CD4-positive, alpha-beta T cell treated with Interleukin-4 for 4 hours (primary cell): ENCODE results near the gene SPCS2.
"Not testable (repeated sequence)": the region's sequence is repeated elsewhere in the genome, so short reads cannot be mapped to it uniquely, and the experiment has no call there.

Experiments used
- DNase-seq: peaks from one replicate; pipeline ENCODE4 v3.0.0-alpha.2; 2020

SPCS2 gene

DNA sequence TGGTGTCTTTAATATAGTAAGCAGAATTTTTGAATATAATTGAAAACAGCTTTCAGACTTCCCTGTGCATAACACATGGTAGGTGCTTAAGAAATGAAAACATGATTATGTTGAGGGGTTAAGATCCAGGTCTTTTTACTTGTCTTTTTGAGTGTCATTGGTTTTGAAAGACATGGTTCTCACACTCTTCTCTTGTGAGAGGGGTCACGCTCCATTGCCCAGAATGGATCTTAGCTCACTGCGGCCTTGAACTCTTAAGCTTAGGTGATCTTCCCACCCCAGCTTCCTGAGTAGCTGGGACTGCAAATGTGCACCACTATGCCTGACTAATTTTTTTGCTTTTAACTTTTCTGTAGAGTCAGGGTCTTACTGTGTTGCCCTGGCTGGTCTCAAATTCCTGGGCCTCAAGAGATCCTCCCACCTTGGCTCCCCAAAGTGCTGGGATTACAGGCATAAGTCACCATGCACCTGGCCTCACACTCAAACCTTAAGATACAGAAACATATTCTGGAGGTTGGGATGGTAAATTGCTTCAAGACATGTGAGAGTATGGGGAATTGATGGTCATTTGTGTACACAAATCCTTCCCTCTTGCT, 1.4 kb downstream of the SPCS2 start:
- no peak for DNase-seq

- no peak for DNase-seq
Observed at GRCh38 chr11:74951226-74951625, 2.2 kb downstream of the SPCS2 start.

DNA sequence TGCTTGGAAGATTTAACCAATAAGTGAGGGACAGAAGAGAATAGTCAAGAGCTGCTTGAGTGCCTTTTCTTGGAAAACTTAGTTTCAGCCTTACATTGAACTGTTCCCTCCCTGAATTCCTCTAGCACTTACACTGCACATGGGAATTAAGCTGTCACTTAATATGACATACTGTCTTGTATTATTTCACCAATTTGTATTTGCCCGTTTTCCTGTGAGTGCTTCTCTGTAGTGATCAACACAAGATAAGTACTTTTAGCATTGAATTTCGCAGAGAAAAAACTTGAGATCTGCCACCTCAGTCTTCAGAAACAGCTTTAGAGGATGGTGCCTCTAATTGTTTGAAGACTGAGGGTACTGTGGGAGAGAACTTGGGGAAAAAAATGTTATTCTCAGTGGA, 3.7 kb downstream of the SPCS2 start:
- DNase-seq: no peak

DNA sequence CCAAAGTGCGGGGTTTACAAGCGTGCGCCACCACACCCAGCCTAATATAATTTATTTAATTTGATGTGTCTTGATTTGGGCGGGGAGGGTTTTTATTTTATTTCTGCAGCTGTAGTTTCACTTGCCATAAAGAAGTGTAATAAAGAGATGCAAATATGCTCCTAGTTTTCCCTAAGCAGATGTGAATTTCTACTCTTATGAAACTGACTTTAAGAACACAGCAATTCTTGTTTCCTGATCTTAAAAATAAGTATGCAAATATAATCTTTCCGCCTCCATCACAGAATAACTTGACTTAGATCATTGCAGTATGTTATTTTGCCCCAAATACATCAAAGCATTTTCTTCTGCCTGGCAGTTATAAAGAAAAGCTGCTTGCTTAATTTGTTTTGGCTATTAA, 4.4 kb downstream of the SPCS2 start:
- DNase-seq: no peak

DNA sequence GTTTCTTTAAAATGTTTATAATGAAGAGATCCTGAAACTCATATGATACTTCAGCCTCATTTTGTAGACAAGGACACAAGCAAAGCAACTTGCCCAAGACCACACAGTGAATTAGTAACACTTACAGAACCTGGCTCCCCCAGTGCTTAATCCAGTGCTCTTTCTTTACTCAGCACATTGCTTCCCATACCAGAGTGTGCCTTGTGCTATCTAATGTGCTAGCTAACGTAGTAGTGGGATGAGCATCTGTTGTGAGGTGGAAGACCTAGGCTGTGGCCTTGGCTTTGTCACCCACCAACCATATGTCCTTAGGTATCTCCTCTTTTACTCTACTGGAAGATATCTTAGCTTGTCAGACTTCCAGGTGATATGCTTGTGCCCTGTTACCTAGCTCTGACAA, 5.1 kb downstream of the SPCS2 start:
- DNase-seq: no peak

DNA sequence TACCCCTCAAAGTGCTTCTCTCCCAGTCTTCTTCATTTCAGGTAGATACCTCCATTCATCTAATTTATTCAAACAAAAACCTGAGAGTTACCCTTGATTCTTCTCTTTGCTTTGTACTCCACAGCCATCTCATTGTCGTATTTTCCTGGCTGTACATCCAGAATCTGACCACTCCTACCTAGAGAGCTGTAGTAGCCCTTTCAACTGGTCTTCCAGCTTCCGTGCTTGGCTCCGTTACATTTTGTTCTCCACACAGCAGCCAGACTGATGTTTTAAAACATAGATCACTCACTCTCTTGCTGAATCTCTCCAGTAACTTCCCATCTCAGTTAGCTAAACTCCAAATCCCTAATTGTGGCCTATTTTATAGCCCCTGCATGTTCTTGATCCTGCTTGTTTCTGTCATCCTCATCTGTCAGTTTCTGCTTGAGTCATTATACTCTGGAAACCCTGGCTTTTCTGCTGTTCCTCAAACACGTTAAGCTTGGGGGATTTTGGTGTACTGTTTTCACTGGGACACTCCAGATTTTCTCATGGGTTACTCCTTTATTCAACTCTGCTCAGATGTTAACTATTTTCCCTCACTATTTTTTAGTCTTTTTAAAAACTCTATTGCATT, 7.4 kb downstream of the SPCS2 start:
- no peak for DNase-seq

- no peak for DNase-seq
Observed at GRCh38 chr11:74957937-74958629, 9.0 kb downstream of the SPCS2 start.

GRCh38 chr11:74960128-74960527, 11.1 kb downstream of the SPCS2 start:
- not testable (repeated sequence) for DNase-seq

DNA sequence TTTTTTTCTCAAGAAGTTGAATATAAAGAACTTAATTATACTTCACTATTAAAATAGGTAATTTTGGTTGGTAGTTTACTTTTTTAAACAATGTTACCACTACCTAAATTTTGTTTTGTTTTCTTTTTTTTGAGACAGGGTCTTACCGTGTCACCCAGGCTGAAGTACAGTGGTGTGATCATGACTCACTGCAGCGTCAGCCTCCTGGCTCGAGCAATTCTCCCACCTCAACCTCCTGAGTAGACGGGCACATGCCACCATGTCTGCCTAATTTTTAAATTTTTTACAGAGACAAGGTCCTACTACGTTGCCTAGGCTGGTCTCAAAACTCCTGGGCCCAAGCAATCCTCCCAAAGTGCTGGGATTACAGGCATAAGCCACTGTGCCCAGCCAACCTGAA, 17.6 kb downstream of the SPCS2 start:
- DNase-seq: no peak

DNA sequence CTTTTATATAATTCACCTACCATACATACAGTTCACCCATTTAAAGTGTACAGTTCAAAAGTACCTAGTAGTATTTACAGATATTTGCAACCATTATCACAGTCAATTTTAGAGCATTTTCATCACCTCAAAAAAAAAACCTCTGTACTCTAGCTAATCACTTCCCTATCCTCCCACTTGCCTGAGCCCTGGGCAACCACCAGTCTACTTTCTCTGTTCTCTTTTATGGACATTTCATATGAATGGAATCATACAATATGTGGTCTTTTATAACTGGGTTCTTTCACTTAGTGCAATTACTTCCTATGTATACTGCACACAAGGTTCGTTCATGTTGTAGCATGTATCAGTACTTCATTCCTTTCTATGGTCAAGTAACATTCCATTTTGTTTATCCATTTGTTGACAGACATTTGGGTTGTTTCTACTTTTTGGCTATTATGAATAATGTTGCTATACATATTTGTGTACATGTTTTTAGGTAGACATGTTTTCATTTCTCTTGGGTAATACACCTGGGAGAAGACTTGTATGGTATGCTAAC, 21.9 kb downstream of the SPCS2 start:
- DNase-seq: no peak

GRCh38 chr11:74971424-74971823, 22.4 kb downstream of the SPCS2 start:
- no peak for DNase-seq

GRCh38 chr11:74978041-74978440, 29.0 kb downstream of the SPCS2 start:
- no peak for DNase-seq

DNA sequence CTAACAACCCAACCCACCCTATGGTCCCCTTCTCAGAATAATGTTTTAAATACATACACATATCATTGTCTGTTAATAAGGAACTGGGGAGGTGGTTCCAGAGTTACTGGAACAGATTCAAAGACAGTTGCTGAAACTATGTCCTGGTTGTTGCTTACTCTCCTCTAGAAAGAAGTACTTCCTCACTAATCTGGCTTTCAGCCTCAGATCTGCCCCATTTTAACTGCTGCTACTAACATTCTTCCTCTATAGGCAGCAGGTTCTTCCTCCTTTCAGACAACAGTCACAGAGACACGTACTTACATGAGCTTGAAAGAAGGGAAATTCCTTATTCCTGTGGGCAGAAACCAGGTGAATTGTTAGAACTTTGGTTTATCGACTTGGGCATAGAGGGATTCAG, 31.6 kb downstream of the SPCS2 start:
- no peak for DNase-seq

DNA sequence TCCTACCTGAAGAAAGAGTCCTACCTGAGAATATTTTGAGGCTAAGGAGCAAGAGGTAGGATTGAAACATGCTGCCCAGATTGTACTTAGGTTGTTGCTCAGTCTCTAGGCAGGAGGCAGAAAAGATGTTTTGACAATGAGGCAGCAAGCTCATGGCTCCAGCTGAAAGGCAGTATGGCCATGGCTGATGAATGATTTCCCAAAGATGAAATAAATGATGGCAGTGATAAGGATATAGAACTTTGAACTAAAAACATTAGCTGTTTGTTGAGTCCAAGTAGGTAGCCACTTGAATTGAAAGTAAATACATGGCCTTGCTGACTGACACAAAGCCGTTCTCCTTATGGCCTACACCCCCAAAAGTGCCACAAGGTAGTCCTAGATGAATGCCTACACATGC, 32.8 kb downstream of the SPCS2 start:
- DNase-seq: no peak

- no peak for DNase-seq
Observed at GRCh38 chr11:74984070-74984469, 35.0 kb downstream of the SPCS2 start.

DNA sequence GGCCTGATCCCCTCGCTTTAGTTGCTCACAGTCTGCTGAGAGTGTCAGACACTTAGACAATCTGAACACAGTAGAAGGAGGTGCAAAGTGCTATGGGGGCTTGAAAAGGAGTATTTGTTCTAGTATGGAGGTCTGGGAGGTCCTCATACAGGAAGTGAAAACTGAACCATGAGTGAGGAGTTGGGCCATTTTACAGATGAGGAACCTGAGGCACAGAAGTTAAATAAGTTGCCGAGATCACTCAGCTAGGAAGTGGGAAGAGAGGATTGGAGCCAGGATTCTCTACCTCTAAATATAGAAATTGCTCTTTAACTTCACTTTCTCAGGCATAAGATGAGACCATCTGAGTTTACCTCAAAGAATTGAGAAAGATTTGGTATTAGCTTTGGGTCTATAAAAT, 35.7 kb downstream of the SPCS2 start:
- no peak for DNase-seq

GRCh38 chr11:74988541-74989259, 39.6 kb downstream of the SPCS2 start, which contains the start of gene NEU3:
Gene NEU3 (plus strand): TSS chr11:74988933. CDS start chr11:74989061, 128 bp downstream.
- peak; percentile 78 for DNase-seq

DNA sequence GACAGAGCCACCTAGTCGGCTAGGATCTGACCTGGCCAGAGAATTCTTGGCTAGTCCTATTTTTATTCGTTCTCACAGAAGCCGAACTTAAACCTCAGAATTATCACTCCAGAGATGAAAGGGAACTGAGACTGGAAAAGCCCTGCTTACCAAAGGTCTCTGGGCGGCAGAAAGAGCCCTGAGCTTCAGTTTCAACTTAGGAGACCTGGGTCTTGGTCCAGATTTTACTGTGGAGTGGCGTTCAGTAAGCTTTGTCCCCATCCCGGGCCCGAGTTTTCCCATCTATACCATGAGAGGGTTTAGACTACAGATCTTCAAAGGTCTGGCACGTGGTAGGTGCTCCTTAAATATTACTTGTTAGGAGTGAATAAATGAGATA, 40.2 kb downstream of the SPCS2 start:
- DNase-seq: no peak

DNA sequence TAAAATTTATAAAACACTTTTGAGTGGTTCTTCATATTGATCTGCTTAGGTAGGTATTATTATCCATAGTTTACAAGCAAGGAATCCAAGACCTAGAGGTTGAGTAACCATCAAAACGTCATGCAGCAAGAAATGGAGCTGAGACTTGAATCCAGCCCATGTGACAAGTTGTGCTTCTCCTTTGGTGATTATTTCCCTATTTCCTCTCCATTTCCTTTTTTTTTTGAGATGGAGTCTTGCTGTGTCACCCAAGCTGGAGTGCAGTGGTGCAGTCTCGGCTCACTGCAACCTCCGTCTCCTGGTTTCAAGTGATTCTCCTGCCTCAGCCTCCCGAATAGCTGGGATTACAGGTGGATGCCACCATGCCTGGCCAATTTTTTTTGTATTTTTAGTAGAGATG, 41.1 kb downstream of the SPCS2 start:
- not testable (repeated sequence) for DNase-seq

DNA sequence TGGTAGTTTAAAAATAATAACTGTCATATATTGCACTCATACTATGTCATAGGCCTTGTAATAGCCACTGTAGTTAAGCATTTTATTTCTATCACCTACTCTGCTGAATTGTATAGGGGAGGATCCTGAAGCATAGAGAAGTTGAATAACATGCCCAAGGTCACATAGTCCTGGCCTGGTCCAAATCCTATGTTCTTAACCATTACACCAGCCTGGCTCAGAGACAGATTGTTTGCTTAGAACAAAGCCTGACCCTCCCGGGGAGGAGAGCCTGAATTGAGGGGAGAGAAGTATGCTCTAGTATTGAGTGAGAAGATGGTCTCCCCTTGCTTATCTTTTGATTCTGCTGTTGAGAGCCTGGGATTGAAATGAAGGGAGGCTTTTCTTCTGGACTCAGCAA, 41.9 kb downstream of the SPCS2 start:
- DNase-seq: no peak

- no peak for DNase-seq
Observed at GRCh38 chr11:74992852-74993251, 43.8 kb downstream of the SPCS2 start.

DNA sequence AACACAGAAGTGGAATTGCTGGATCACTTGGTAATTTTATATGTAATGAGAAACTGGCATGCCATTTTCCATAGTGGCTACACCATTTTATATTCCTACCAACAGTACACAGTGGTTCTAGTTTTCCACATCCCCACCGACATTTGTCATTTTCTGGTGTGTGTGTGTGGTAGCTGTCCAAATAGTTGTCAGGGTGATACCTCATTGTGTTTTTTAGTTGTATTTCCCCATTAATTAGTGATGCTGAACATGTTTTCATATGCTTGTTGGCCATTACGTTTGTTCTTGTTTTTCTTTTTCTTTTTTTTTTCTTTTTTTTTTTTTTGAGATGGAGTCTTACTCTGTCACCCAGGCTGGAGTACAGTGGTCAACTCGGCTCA, 51.9 kb downstream of the SPCS2 start:
- no peak for DNase-seq

DNA sequence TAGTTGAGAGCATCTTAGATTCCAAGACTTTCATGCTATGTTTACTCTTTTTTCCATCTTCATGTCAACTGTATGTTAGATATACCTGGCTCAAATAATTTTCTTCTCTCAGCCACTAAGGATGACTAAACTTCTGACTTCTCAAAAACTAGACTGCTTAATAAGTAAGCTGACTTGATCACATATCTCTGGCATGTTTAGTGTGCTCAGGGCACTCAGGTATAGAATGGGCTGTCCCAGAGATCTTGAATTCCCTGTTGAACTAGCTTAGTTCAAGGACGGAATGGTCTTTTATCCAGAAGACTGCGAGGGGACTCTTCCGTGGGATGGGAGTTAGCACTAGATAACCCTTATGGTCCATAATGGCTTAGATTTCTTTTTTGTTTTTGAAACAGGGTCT, 52.6 kb downstream of the SPCS2 start:
- no peak for DNase-seq

DNA sequence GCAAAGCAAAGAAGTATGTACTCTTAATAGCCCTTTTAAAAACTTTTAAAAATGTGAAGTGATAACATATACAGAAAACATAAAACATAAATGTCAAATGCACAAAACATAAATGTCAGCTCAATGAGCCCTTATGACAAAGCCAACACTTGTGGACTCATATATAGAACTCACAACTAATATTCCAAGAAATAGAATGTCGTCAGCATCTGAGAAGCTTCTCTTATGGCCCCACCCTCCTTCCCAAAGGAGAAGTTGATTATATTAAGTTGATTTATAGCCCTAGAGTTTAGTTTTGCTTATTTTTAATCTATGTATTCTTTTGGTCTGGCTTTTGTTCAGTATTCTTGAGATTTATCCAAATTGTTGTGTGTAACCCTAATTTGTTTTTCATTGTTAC, 53.5 kb downstream of the SPCS2 start:
- DNase-seq: no peak
